HFF-Myc (cell line): ENCODE results near the gene SARS2.

Experiments used
- DNase-seq: peaks from one replicate; pipeline ENCODE4 v3.0.0-alpha.2; 2011; ENCODE audit warnings: low read depth; ENCODE audit errors: extremely low read depth
- H3K4me3 ChIP-seq: replicated peaks from 2 replicates; pipeline ENCODE4 v1.5.1; 2011; ENCODE audit warnings: low read depth, mild to moderate bottlenecking, control low read depth, low read length
- CTCF ChIP-seq: IDR thresholded peaks from 2 replicates; pipeline ENCODE4 v1.5.1; 2012; ENCODE audit warnings: mild to moderate bottlenecking, low read depth, low read length, control low read depth; ENCODE audit errors: missing control alignments

Gene SARS2

GRCh38 chr19:38929929-38930775, at the start of gene SARS2:
SARS2 (minus strand) TSS chr19:38930763; CDS start chr19:38930736, 27 bp downstream.
- peak; percentile 100 for TF ChIP-seq CTCF
- peak within 1 kb of the TSS; percentile 99 for H3K4me3 ChIP-seq
- peak; percentile 82 for DNase-seq

- DNase-seq = no peak
- TF ChIP-seq CTCF = no peak
Measured at GRCh38 chr19:38979812-38980211, 49.2 kb upstream of the SARS2 start.

GRCh38 chr19:38978326-38978689, 47.7 kb upstream of the SARS2 start:
- no peak for DNase-seq
- no peak overlapping the region for H3K4me3 ChIP-seq
- TF ChIP-seq CTCF = no peak

More at GRCh38 chr19:38979812-38980211, 49.2 kb upstream of the SARS2 start:
- H3K4me3 ChIP-seq = no peak overlapping the region

- no peak for TF ChIP-seq CTCF
- no peak for DNase-seq
- no peak overlapping the region for H3K4me3 ChIP-seq
Measured at GRCh38 chr19:38977445-38978325, 47.1 kb upstream of the SARS2 start.

GRCh38 chr19:38975861-38976271, 45.3 kb upstream of the SARS2 start:
- H3K4me3 ChIP-seq = peak overlapping the region; percentile 67
- no peak for DNase-seq
- no peak for TF ChIP-seq CTCF

GRCh38 chr19:38975214-38975860, 44.8 kb upstream of the SARS2 start, which contains the start of gene FBXO17:
FBXO17 (minus strand) TSS chr19:38975742; CDS start chr19:38950319, 25,423 bp downstream.
- no peak for DNase-seq
- TF ChIP-seq CTCF = no peak
- H3K4me3 ChIP-seq = peak within 1 kb of the TSS; percentile 67
